ENCODE results near the gene STX16. TPM values are rescaled to one million over a fixed set of nuclear protein-coding genes. Genes with fewer than 3 reads are reported as not detected.

Gene STX16
- total and polyA plus RNA-seq, 2 donors (not counting 1 experiment from before 2014, with no cell fraction given): 110 to 117 TPM

- intact Hi-C loops (cut with micrococcal nuclease): no loop called here
- ChIA-PET CTCF (no interaction called here), POLR2A (no interaction called here)
- ATAC-seq (ENCODE audit: low read depth) (no peak), DNase-seq (no peak)
- Histone ChIP-seq H3K4me1 (ENCODE audit: control insufficient read depth in 2 of 2, insufficient read depth in 2 of 2, low read length in 2 of 2) (no peaks in the 10 kb centered on the region), H3K27me3 (replicated peaks in 1 of 4; ENCODE audit: control extremely low read depth in 1 of 4, control insufficient read depth in 3 of 4, insufficient read depth in 4 of 4, low read length in 3 of 4) (no peaks in the 10 kb centered on the region), H3K9ac (ENCODE audit: low read length) (no peak overlapping the region), H3K79me2 (ENCODE audit: control insufficient read depth, insufficient read depth, low read length) (no peaks in the 10 kb centered on the region), H3K4me3 (ENCODE audit: control extremely low read depth in 1 of 5, extremely low read depth in 1 of 5, insufficient read depth in 1 of 5, low read depth in 2 of 5, low read length in 4 of 5) (no peak overlapping the region), H2AFZ (ENCODE audit: insufficient read depth, low read depth, low read length, poor library complexity, severe bottlenecking) (no peak overlapping the region), H4K20me1 (ENCODE audit: control insufficient read depth, insufficient read depth, low read length, poor library complexity, severe bottlenecking) (no peaks in the 10 kb centered on the region), H3K4me2 (replicated peaks; ENCODE audit: low read depth, low read length, poor library complexity, severe bottlenecking) (no peak overlapping the region), H3K9me3 (ENCODE audit: control extremely low read depth in 1 of 3, control insufficient read depth in 2 of 3, insufficient read depth in 1 of 3, low read length in 2 of 3) (no peaks in the 10 kb centered on the region), H3K27ac (ENCODE audit: low read length in 2 of 2) (no peak overlapping the region), H3K36me3 (replicated peaks in 1 of 2; ENCODE audit: control extremely low read depth in 1 of 2, control insufficient read depth in 1 of 2, extremely low read depth in 1 of 2, insufficient read depth in 2 of 2, low read length in 1 of 2) (peaks cover 0 to 20% of the 10 kb centered on the region in 2 experiments)
- no peaks in the 10 kb centered on the region for H3K9me3 Mint-ChIP-seq (ENCODE audit: insufficient read depth)
- no peak overlapping the region for H3K27ac Mint-ChIP-seq
- no peak overlapping the region for H3K4me3 Mint-ChIP-seq
- no peaks in the 10 kb centered on the region for H3K4me1 Mint-ChIP-seq
- WGBS (ENCODE audit: insufficient coverage): 98% methylated on average over 27 of the region's 29 CpGs
- no peaks in the 10 kb centered on the region for H3K27me3 Mint-ChIP-seq
- no peak for TF ChIP-seq EZH2 (IDR thresholded peaks at IDR 0.05; ENCODE audit: borderline replicate concordance, insufficient read depth, low read depth, low read length, poor library complexity, severe bottlenecking)
- no peak for TF ChIP-seq CTCF (IDR thresholded peaks at IDR 0.05)
These were observed 50.5 kb downstream of the STX16 start for GRCh38 chr20:58701431-58702160.

- Mint-ChIP-seq H3K4me1 (no peaks in the 10 kb centered on the region), H3K4me3 (no peak overlapping the region), H3K27me3 (no peaks in the 10 kb centered on the region), H3K9me3 (ENCODE audit: insufficient read depth) (no peaks in the 10 kb centered on the region), H3K27ac (no peak overlapping the region)
- Histone ChIP-seq H3K4me2 (replicated peaks; ENCODE audit: low read depth, low read length, poor library complexity, severe bottlenecking) (no peak overlapping the region), H3K4me1 (ENCODE audit: control insufficient read depth in 2 of 2, insufficient read depth in 2 of 2, low read length in 2 of 2) (no peaks in the 10 kb centered on the region), H3K9ac (ENCODE audit: low read length) (no peak overlapping the region), H3K27ac (ENCODE audit: low read length in 2 of 2) (no peak overlapping the region), H3K27me3 (replicated peaks in 1 of 4; ENCODE audit: control extremely low read depth in 1 of 4, control insufficient read depth in 3 of 4, insufficient read depth in 4 of 4, low read length in 3 of 4) (no peaks in the 10 kb centered on the region), H2AFZ (ENCODE audit: insufficient read depth, low read depth, low read length, poor library complexity, severe bottlenecking) (no peak overlapping the region), H3K36me3 (replicated peaks in 1 of 2; ENCODE audit: control extremely low read depth in 1 of 2, control insufficient read depth in 1 of 2, extremely low read depth in 1 of 2, insufficient read depth in 2 of 2, low read length in 1 of 2) (peaks cover 0 to 20% of the 10 kb centered on the region in 2 experiments), H3K4me3 (ENCODE audit: control extremely low read depth in 1 of 5, extremely low read depth in 1 of 5, insufficient read depth in 1 of 5, low read depth in 2 of 5, low read length in 4 of 5) (no peak overlapping the region), H4K20me1 (ENCODE audit: control insufficient read depth, insufficient read depth, low read length, poor library complexity, severe bottlenecking) (no peaks in the 10 kb centered on the region), H3K9me3 (ENCODE audit: control extremely low read depth in 1 of 3, control insufficient read depth in 2 of 3, insufficient read depth in 1 of 3, low read length in 2 of 3) (no peaks in the 10 kb centered on the region), H3K79me2 (ENCODE audit: control insufficient read depth, insufficient read depth, low read length) (no peaks in the 10 kb centered on the region)
- WGBS (ENCODE audit: insufficient coverage): 84% methylated on average over 5 of the region's 9 CpGs
- intact Hi-C loops (cut with micrococcal nuclease): no loop called here
- POLR2A ChIA-PET: no interaction called here
- CTCF ChIA-PET: no interaction called here
- DNase-seq (no peak), ATAC-seq (ENCODE audit: low read depth) (no peak)
- TF ChIP-seq EZH2 (IDR thresholded peaks at IDR 0.05; ENCODE audit: borderline replicate concordance, insufficient read depth, low read depth, low read length, poor library complexity, severe bottlenecking) (no peak), CTCF (IDR thresholded peaks at IDR 0.05) (no peak)
These were observed 51.1 kb downstream of the STX16 start for GRCh38 chr20:58702161-58702510.

Measured in B cell (primary cell).